ENCODE results near the gene SEPTIN10.
"Not testable (repeated sequence)": the region's sequence is repeated elsewhere in the genome, so short reads cannot be mapped to it uniquely, and the experiment has no call there.

Gene SEPTIN10

GRCh38 chr2:109542384-109542783 lies 71.4 kb downstream of the SEPTIN10 start:
- no peak for DNase-seq

- no peak for DNase-seq
Measured at GRCh38 chr2:109538546-109538945, 75.2 kb downstream of the SEPTIN10 start.

GRCh38 chr2:109537565-109538222 lies 76.1 kb downstream of the SEPTIN10 start:
- DNase-seq = no peak

- DNase-seq = not testable (repeated sequence)
Measured at GRCh38 chr2:109536556-109536955, 77.2 kb downstream of the SEPTIN10 start.

GRCh38 chr2:109535217-109535946 lies 78.4 kb downstream of the SEPTIN10 start:
- DNase-seq = no peak

- DNase-seq = no peak
Measured at GRCh38 chr2:109533823-109534222, 79.9 kb downstream of the SEPTIN10 start.

GRCh38 chr2:109532728-109533076 lies 81.1 kb downstream of the SEPTIN10 start:
- no peak for DNase-seq

GRCh38 chr2:109531896-109532727 lies 81.7 kb downstream of the SEPTIN10 start:
- DNase-seq = no peak

GRCh38 chr2:109531221-109531620 lies 82.5 kb downstream of the SEPTIN10 start:
- DNase-seq = no peak

- DNase-seq = no peak
Measured at GRCh38 chr2:109530712-109531111, 83.1 kb downstream of the SEPTIN10 start.

GRCh38 chr2:109529532-109530449 lies 84.0 kb downstream of the SEPTIN10 start:
- no peak for DNase-seq

- no peak for DNase-seq
Measured at GRCh38 chr2:109528811-109529501, 84.8 kb downstream of the SEPTIN10 start.

GRCh38 chr2:109527846-109528705 lies 85.7 kb downstream of the SEPTIN10 start:
- no peak for DNase-seq

- no peak for DNase-seq
Measured at GRCh38 chr2:109527079-109527478, 86.7 kb downstream of the SEPTIN10 start.

- no peak for DNase-seq
Measured at GRCh38 chr2:109526442-109526970, 87.3 kb downstream of the SEPTIN10 start.

- DNase-seq = no peak
Measured at GRCh38 chr2:109525836-109526235, 87.9 kb downstream of the SEPTIN10 start.

GRCh38 chr2:109523536-109524361 lies 90.0 kb downstream of the SEPTIN10 start:
- no peak for DNase-seq

GRCh38 chr2:109523121-109523520 lies 90.6 kb downstream of the SEPTIN10 start:
- no peak for DNase-seq

- DNase-seq = no peak
Measured at GRCh38 chr2:109522063-109522374, 91.7 kb downstream of the SEPTIN10 start.
